Fibroblast of villous mesenchyme (primary cell): ENCODE results near the gene NYNRIN. TPM values are rescaled to one million over a fixed set of nuclear protein-coding genes. Genes with fewer than 3 reads are reported as not detected.

Experiments used
- DNase-seq: peaks from one replicate; pipeline ENCODE4 v3.0.0-alpha.2; 2010; ENCODE audit warnings: low read depth
- H3K4me3 ChIP-seq: 2 replicates; pipeline ENCODE4 v1.5.1; 2011; ENCODE audit warnings: low read depth, mild to moderate bottlenecking, low read length
- total RNA-seq: library from RNA; depleted of rRNA; stranded (reverse); fragments of >200 nt; gene quantifications from 2 replicates; pipeline ENCODE4 v1.2.3, GENCODE V29; 2012
- TF ChIP-seq, protein P1 (sequence below): IDR thresholded peaks from 2 replicates; pipeline ENCODE4 v1.5.1; 2012; ENCODE audit warnings: low read depth, mild to moderate bottlenecking, low read length; ENCODE audit not compliant: insufficient read depth

The NYNRIN gene
- total RNA-seq, 1 donor = 15.5 TPM

- no peak for DNase-seq
- TF ChIP-seq, protein P1, sequence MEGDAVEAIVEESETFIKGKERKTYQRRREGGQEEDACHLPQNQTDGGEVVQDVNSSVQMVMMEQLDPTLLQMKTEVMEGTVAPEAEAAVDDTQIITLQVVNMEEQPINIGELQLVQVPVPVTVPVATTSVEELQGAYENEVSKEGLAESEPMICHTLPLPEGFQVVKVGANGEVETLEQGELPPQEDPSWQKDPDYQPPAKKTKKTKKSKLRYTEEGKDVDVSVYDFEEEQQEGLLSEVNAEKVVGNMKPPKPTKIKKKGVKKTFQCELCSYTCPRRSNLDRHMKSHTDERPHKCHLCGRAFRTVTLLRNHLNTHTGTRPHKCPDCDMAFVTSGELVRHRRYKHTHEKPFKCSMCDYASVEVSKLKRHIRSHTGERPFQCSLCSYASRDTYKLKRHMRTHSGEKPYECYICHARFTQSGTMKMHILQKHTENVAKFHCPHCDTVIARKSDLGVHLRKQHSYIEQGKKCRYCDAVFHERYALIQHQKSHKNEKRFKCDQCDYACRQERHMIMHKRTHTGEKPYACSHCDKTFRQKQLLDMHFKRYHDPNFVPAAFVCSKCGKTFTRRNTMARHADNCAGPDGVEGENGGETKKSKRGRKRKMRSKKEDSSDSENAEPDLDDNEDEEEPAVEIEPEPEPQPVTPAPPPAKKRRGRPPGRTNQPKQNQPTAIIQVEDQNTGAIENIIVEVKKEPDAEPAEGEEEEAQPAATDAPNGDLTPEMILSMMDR = no peak
- no peak overlapping the region for H3K4me3 ChIP-seq
These were observed 38.4 kb downstream of the NYNRIN start for GRCh38 chr14:24437020-24437735.

- no peak overlapping the region for H3K4me3 ChIP-seq
- TF ChIP-seq, protein P1 = no peak
- no peak for DNase-seq
These were observed 38.9 kb downstream of the NYNRIN start for GRCh38 chr14:24437736-24438067.

DNA sequence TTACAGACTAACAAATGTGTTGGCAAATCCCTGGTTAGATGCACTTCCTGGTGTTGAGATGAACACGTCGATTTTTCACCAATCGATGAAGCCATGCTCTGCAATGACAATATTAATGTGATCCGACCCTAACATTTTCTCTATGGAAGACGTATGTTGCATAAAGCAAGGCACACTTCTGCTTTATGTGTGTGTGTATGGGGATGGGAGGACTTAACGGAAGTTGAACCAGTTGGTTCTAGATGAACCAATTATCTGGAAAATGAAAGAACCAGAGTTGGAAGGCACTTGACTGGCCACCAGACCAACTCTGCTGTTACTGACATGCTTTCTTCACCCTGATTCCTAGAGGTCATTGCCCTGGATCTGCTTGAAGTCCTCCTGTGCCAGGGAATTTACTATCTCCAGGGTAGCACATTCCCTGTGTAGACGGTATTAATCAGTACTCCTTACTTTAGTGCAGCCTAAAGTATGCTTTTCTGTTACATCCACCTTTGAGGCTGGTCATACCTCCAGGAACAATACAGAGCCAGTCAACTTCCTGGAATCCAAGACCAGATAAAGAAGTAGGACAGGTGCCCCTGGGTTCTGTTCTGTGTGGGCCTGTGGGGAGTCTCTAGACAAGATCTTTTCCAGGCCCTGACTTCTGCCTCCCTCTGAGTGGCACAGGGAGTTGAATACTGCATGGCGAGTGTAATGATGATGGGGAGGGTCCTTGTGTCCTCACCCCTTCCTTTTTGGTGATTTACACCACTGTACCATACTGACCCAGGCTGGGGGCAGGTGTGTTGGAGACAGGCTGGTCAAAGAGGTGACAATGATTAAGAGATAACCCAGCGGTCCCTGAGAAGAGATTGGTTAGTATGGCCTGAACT lies 39.7 kb downstream of the NYNRIN start:
- DNase-seq = no peak
- H3K4me3 ChIP-seq = no peak overlapping the region
- TF ChIP-seq, protein P1 = no peak

DNA sequence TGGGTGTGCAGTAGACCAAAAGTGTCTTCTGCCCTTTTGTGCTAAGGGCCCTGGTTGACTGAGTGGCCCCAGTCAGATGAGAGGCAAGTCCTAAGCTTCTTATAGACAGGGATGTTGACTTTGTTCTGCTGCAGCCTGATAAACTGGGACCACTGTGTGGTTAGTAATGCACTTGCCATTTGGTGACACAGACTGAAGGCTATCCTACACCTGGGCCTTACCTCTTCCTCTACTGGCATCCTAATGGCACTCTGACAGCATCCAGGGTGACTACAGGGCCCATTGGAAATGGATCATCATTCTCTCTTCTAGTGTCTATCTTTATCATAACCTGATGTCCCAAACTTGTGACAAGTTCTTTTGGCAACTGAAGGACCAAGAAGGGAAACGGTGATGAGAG lies 40.5 kb downstream of the NYNRIN start:
- TF ChIP-seq, protein P1 = no peak

DNA sequence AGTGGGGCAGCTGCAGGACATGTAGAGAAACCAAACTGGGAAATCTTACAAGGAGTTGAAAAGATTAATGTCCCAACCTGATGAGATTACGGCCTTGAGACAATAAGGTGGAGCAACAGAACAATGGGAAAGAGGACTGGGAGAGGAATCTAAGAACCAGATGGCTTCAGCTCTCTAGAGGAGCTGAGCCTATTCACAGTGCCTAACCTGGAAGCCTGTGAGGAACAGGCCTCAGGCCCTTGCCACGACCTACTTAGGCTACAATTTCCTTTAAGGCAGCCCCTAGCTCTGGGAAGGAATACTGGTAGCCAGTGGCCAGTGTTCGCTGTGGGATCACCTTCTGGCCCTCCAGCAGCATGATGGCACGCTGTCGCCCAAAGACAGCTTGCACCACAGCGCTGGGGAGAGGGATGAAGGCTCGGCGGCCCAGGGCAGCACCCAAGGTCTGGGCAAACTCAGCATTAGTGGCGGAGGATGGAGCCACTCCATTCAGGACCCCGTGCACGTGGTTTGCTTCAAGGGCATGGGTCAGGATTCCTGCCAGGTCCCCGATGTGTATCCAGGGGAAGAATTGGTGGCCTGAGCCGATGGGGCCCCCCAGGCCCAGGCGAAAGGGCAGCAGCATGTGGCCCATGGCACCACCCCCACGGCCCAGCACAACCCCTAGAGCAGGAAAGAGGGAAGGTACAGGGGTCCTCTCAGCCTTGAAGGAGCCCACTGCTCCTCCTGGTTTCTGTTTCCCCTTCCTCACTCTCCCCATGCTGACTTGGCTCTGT lies 41.2 kb downstream of the NYNRIN start:
- TF ChIP-seq, protein P1 = no peak
- DNase-seq = no peak

More for the DNA sequence above, 40.5 kb downstream of the NYNRIN start:
- no peak overlapping the region for H3K4me3 ChIP-seq
- no peak for DNase-seq

DNA sequence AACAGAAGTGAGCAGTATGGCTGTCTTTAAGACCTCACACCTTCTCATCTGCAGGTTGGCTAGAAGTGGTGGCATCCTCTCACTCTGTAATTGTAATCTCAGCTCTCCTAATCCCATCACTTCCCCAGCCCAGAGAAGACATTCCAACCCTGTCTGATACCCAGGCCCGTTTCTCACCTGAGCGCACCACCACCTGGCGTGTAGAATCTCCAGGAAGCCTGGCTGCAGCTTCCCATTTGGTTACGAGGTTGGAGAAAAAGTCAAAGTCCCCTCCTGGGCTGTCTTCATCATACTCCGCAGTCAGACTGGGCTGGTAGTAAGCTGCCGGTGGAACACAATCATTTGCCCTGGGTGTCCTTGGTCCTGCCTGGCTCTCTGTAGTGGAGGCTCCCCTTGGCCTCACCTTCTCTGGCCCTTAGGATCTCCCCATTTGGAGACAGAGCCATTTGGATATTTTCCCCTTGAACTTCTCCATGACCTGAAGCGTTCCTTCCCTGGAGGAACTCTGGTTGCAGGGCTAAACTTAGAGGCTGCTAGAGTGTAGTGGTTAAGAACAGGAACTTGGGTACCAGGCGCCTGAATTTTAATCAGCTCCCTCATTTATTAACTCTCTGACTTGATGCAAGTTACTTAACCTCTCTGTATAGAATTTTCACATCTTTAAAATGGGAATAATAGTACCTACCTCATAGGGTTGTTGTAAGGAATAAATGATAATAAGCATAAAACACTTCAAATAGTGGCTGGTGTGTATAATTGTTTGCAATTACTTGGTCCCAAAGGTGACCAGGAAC lies 42.0 kb downstream of the NYNRIN start:
- DNase-seq = no peak
- TF ChIP-seq, protein P1 = no peak
- H3K4me3 ChIP-seq = no peak overlapping the region

More for the DNA sequence above, 41.2 kb downstream of the NYNRIN start:
- H3K4me3 ChIP-seq = no peak overlapping the region
